GM12873 (cell line): ENCODE data around the gene PLLP.

ENCODE experiments used
- CTCF ChIP-seq: IDR thresholded peaks from 2 replicates; pipeline ENCODE4 v1.5.1; 2012; ENCODE audit warnings: low read depth, mild to moderate bottlenecking, moderate library complexity, low read length, control low read depth; ENCODE audit not compliant: insufficient read depth; ENCODE audit errors: missing control alignments

PLLP gene

DNA sequence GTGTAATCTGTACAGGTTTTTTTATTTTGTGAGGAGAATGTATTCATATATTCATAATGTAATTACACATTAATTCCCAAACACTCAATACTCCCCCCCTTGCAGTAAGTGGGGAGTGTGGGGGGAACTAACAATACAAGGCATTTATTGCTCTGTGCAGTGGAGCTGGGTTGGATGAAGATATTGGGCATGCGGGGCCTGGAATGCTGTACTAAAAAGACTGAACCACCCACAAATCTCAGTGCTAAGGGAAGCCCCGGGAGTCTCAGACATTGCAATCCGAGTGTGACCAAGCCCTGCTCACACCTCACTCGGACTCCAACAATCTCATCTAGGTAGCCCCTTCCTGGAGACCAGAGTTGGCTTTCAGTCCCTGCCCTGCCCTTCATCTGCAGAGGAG, 6.0 kb downstream of the PLLP start:
- TF ChIP-seq CTCF: no peak

GRCh38 chr16:57277586-57277985, 6.9 kb downstream of the PLLP start:
- TF ChIP-seq CTCF: no peak

GRCh38 chr16:57276596-57276995, 7.9 kb downstream of the PLLP start:
- TF ChIP-seq CTCF: no peak

DNA sequence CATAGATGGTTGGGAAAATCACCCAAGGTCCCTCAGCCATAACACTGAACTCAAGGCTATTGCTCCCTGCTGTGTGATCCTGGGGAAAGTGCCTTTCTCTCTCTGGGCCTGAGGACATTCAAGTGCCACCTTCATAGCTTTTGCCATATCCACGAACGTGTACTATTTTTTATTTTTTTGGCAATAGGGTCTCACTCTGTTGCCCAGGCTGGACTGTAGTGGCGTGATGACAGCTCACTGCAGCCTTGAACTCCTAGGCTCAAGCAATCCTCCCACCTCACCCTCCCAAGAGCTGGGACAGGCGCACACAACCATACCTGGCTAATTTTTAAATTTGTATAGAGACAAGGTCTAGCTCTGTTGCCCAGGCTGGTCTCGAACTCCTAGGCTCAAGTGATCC, 10.6 kb downstream of the PLLP start:
- no peak for TF ChIP-seq CTCF

- no peak for TF ChIP-seq CTCF
Measured at GRCh38 chr16:57273359-57273758, 11.1 kb downstream of the PLLP start.

- no peak for TF ChIP-seq CTCF
Measured at GRCh38 chr16:57271867-57272495, 12.5 kb downstream of the PLLP start.

GRCh38 chr16:57271063-57271345, 13.5 kb downstream of the PLLP start:
- no peak for TF ChIP-seq CTCF
